Cerebellar cortex (tissue), 1 donor: ENCODE measurements around the gene BFSP2.

Source experiments
- DNase-seq: peaks from one replicate; pipeline ENCODE4 v3.0.0-alpha.2; 2015; ENCODE audit warnings: low spot score

Gene BFSP2

DNA sequence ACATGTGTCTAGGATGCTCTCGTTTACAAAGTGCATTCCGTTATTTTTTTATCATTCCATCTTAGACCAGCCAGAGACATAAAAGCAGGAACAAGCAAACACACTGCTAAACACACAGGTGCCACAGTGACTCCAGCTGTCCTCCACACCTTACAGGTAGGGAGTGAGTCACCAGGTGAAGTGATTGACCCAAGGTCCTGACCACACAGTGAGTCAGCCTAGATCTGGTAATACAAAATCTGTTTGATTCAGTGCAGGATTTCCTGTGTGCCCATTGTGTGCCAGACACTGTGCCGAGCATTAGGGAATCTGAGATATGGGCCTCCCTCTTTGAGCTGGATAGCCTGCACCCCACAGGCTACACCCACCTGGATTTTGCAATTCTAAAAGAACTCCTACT is 16.7 kb upstream of the BFSP2 start:
- no peak for DNase-seq

DNA sequence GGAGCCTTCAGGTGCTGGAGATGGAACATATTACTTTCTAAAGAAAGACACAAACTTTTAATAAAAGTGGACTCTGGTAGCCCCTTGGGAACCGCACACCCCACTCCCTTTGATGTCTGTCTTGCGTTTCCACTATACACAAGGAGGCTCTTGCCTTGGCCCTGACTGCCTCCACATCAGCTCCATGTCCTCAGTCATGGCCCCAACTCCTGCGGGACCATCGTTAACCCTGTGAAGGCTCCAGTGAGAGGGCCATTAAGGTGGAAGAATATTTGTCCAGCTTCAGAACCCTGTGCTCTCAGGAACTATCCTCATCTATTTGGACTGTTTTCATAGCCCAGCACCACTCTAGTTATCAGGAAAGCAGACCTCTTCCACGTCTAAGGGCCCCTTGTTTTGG is 16.1 kb upstream of the BFSP2 start:
- DNase-seq, result no peak

DNA sequence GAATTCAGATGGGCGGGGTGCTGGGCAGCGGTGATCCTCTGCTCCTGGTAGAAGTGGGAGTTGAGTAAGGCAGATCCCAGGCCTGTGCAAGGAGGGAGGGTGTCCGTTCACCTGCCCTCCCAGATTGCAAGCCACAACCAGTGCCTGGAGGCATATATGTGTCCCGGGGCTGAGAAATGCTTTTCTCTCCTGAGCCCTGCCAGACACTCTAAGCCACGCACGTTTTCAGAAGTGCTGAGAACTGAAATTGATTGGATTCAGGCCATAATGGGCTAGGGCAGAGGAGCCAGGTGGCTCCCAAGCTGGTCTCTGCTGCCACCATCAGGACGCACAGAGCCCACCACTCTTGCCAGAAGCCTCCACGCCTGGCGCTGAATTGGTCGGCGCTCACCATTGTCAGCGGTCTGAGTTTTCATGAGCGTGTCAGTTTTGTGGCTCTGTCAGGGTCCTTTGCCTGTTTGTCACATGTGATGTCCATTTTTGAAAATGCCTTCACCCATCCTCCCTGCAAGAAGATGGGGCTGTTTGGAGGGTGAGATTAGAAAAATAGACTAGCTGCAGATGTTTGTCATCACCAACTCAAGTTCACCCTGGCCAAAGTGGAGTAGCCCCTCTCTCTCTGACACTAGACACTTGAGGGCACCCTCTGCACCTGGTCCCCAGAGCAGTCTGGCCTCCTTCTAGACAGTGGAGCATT is 15.4 kb upstream of the BFSP2 start:
- DNase-seq, result peak; percentile 77

DNA sequence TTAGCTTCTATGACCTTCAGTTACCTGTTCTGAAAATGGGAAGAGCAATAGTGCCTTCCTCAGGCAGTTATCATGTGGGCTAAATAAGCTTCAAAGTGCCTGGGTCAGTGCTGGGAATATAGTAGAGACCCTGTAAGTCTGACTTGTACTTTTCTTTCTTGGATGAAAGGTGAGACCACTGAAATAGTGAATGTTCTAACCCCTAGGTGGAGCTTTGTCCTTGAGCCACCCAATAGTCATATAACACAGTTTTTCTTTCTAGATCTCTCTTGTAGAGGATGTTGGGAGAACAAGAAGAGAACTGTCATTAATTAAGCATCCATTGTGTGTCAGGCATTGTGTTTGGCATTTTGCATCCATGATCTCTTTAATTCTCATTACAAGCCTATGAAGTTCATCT is 13.0 kb upstream of the BFSP2 start:
- no peak for DNase-seq

DNA sequence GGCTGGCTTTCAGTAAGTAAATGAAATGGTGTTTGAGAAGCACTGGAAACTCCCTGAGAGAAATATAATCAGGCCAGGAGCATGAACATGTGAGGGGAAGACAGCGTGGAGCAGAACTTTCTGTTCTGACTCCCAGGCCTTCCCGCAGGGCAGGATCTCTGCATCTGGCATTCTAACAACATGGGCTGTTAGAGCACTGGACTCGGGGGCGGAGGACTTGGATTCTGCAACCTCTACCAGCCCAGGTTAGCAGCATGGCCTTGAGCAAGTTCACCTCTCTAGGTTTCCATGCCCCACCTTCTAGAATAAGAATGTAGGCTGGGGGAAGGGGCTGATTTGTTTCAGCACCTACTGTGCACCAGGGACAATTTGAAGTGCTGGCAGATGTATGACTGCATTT is 12.5 kb upstream of the BFSP2 start:
- DNase-seq, result no peak

DNA sequence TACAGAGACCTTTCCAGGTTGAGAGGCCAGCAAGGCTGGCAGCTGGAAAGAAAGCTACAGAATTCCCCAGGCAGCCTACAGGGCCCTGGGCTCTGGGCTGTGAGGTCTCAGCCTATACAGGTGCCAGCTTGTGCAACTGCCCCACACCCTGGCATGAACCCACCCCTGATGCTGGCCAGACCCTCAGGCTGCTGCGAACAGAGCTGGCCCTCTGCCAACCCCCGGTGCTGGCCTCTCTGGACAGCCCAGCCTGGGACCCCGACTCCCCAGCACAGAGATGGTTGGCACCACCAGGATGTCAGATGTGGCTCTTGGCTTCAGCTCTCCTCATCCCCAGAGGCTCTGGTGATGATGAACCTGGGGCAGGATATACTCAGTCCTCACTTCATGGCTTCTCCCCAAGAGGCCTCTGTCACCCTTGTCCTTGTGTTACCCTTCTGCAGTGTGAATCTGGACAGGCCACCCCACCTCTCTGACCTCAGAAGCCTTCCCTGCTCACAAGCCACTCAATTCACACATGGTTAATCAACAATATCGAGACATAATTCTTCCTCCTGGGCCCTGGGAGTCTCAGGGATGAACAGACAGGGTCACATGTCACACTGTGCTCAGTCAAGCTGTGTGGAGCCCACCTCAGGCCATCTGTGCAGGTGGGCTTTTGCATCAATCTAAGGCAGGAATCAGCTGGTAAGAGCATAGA is 11.0 kb upstream of the BFSP2 start:
- no peak for DNase-seq

DNA sequence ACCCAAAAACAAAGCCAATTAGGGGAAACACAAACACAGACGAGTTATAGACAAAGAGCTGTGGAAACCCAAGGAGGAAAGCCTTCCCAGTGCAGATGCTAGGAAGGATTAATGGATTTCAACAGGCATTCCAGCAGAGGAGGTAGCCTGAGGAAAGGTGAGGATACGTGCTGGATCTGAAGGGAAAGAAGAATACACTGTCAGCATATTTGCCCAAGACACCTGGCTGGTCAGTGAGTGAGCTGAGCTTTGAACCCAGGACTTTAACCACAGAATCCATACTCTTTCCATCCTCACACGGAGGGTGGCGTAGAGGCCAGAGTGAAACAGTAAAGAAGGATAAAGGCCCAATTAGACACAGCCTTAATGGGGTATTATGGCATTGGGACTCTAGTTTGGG is 9.1 kb upstream of the BFSP2 start:
- no peak for DNase-seq

DNA sequence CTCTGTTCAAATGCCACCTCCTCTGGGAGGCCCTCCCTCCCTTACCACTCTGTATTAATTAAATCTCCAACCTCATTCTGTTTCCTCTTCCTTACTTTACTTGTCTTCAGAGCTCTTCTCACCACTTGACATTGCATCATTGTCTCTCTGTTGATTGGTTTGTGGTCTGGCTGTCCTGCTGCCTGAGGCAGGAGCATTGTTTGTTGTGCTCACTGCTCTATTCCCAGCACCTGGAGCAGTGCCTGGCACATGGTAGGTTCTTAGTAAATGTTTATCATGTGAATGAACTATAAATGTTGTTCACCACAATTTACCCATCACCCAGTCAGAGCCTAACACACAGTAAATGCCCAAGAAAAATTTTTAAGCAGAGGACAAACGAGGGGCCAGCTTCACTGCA is 6.7 kb upstream of the BFSP2 start:
- DNase-seq, result no peak

DNA sequence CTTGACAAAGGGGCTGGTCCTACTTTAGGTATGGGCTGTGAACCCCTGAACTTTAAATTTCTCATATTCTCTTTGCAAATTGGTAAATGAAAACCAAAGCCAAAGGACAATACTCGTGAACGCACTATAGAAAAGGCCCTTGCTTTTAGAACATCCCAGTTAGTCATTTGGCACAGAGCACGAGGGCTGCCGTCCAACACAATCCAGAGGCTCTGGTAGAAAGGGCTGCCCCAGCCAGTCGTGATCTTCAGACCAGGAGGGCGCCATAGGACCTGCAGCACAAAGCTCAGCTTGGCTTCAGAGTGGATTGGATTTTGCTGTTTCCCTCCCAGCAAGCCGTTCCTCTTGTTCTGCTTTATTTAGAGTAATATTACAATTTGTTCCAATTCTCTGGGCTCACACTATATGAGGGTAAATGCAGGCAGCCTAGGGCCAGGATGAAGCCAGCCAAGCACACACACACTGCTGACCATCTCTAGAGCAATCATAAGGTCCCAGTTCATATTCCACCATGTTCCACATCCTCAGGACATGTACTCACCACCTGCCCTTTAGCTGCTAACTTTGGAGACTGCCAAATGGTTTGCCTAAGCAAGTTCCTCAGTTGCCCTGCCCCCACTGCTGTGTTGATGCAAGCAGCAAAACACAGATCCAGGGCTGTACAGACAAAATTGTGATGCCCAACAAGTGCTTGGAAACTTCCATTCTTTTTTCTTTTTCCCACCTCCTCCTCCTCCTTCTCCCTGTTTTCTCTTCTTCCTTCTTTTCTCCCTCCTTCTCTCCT is 6.0 kb upstream of the BFSP2 start:
- no peak for DNase-seq

DNA sequence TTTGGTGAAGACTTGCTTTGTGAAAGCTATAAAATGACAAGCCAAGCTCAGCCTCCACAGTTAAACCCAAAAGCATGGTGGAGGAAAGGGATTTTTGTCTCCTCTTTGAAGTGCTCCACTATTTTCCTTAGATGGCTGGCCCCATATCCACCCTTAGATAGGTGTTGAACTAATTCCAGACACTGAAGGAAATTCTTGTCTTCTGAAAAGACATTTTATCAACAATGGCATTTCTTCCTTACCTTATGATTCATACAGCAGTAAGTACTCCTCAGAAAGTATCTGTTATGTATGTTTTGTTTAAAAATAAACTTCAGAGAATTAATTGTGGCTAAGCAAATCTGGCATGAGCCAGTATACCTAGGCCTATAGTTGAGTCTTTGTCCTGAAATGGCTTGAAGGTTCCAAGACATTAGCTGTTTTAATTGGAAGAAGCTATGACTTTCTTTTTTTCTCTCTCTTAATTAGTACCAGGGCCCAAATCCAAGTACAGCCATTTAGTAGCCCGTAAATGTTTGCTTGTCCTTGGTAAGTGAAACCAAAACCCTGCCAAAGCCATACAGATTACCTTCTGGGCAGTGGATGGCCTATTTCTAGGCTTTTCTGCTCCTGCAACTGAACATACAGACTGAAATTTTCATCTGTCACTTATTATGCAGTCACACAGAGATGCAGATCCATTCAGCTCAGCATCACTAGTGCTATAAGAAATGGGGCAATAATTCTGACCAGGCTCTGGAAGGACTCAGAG is 5.1 kb upstream of the BFSP2 start:
- DNase-seq, result peak; percentile 9

DNA sequence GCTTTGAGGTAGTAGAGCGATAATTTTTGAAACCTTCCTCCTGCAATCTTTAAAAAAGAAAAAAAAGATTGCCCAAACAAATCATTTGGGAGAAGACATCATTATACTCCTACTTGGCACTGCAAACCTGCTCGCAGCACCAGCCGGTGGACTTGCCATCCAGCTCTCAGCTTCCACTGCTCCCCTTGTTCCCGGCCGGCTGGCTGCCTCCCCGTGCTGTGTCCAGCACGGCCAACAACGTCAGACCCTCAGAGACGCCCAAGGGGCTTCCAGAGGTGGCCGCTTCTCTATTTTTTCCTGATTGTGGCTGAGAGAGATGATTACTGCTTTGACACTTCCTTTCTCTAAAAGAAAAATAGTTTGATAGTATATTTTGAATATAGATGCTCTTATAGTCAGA is 3.0 kb upstream of the BFSP2 start:
- no peak for DNase-seq

DNA sequence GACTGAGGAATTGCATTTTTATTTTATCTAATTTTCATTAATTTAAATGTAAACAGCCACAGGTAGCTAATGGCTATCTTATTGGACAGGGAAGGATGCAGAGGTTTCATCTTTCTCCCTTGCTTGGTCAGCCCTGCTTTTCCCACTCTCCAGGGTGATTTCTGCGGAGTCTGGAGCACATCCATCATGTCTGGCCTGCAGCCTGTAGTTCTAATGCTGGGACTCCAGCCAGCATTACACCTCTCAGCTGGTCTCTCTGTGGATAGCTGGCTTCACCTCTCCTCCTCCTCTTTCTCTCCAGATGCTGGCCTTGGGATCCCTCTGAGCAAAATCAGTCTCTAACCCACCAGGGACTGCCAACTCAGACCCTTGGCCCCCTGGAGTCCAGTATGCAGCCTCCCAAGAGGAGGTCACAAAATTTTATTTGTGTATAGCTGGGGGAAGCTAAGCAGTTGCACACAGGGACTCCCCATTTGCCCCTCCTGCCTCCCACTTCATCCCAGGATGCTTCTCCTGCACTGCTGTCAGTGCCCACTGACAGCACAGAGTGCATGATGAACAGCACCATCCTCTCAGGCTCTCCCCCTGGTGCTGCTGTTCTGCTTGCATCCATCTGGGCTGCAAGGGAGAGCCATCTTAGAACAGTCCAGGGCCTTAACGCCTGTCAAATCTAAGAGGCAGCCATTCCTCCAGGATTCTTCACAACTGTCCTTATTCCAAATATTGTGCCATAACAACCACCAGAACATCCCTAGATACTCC is 1.7 kb downstream of the BFSP2 start:
- DNase-seq, result peak; percentile 76

DNA sequence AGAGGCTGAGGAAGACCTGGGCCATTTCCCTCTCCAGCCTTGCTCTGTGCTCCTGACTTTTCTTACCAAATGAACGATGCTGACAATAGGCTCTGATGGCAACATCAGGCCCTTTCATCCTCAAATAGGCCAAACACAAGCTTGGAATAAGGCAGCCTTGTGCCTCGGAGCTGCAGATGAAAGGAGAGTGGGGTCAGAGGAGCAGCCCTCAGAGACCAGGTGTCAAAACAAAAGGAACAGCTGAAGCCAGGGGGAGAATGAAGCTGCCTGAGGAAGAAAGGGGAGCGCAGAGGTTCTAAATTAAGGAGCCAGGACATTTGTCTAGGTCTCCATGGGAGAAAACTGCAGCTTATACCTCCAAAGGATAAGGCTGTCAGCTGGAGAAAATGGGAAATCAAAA is 5.1 kb downstream of the BFSP2 start:
- no peak for DNase-seq

DNA sequence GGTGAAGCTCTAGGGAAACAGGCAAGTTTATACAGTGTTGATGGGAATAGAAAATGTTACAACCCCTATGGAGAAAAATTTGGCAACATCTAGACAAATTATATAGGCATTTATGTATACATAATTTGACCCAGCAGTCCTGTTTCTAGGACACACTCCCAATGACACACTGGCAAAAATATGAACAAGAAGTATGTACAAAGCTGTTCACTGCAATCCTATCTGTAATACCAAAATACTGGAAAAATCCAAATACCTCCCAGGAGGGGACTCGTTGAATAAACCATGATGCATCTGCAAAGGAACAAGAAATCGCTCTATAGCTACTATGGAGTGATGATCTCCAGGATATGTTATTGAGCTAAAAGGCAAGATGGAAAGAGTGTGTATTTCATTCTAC is 8.5 kb downstream of the BFSP2 start:
- no peak for DNase-seq

DNA sequence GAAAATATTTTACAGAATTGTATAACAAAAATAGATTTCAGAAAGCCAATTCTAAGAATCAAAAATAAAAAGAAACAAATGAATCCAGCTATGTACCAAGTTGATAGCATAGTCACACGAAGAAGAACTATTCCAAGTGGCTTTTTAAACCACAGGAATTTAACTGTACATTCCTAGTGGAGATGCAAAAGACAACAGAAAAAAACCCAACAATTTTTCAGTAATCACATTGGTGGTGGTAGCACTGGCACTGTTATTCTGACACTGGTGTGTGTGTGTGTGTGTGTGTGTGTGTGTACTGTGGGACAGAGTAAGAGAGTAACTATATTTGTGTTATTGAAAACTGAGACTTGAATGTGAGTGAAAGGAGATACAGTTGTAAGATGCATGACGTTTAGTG is 9.1 kb downstream of the BFSP2 start:
- no peak for DNase-seq

DNA sequence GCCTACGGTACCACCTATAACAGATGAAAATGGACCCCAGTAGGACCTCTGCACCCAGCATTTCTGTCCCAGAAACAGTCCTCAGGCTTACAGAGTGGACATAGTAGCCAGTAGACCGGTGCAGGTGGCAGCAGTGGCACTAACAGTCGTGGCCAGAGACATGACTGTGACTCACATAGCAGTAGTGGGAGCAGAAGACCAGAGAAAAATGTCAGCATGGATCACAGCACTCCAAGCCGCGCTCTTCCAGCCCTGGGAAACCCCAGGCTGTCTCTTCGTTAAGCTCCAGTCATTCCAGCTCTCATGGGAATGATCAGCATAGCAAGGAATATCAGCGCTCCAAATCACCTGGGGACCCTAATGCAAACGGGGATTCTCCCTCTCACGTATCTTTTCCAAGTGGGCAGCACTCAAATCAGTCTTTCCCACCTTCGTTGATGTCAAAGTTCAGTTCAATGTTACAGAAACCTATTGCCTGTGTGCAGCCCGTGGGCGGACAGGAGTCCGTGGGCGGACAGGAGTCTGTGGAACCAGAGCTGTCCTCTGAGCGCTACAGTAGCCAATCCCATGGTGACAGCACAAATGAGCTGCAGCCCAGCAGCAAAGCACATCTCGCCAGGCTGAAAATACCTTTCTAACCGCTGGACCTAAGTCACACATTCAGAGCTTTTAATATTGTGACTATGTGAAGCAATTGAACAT is 10.5 kb downstream of the BFSP2 start:
- no peak for DNase-seq

DNA sequence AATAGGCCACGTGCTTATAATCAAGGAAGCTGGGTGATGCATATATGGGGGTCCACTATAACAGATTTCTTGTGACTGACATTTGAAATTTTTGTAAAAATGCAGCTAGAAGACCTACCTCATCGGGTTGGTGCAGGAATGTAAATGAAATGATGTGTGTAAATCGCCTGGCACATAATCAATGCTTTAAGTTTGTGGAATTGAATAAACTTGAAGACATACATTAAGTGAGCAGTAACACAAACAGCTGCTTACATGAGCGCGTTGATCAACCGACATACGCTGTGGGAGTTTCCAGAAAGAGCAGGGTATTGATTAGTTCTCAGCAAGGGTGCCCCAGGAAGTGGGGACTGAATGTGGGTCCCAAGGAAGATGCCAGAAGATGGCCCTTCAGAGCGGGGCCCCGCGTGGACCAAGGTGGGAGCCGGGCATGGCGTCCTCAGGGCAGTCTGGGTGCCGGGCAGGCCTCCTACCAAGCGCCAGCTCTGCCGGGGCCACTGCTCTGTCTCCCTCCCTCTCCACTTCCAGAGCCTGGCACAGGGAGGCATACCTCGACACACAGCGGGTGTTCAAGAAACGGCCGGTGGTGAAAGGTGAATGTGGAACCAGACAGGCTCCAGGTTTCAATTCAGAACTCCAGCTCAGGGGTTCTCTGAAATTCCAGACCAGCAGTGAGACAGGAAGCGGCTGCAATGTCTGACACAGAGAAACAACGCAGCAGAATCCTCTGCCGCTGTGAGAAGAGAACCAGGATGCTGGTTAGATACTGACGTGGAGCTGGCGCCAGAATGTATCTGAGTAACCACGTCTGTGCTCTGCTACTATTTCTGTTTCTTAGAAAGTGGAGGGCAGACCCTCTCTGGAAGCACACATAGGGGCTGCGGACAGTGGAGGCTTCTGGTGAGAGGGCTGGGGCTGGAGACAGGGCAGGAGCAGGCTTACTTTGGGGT is 12.6 kb downstream of the BFSP2 start:
- DNase-seq, result peak; percentile 29

DNA sequence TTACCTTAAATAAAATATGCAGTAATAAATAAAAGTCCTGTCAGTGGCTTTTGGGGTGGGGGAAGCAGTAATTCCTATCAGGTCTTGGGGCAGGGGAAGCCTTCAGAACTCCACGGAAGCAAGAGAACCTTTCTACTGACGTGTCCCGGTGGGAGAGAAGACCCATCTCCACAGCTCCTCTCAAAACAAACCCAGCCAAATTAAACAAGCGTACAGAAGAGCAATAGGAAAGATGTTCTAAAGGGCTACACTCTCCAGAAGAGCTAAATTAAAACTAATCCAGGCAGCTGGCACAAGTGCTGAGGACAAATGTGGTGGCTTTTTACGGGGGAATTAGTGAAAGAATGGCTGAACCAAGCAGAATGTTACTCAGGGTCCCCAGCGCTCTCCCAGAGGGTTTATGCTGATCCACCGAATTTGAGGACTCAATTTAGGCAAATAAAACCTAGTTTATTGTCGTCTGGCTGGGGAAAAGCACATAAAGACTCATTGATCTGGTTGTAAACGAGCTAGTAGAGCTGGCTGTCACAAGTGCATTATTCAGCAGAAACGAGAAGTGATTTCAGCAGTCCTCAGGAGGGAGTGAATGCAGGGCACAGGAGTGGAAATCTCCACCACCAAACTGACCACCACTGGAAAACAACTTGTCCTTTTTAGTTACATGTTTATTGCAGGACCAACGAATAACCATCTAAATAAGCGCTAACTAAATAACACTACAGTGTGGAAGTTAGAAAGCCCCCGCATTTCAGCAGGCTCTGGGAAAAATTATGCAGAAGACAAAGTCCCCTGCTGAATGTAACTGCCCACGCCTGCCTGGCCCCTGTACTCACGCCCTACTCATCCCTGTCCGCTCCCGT is 13.5 kb downstream of the BFSP2 start:
- peak; percentile 67 for DNase-seq

DNA sequence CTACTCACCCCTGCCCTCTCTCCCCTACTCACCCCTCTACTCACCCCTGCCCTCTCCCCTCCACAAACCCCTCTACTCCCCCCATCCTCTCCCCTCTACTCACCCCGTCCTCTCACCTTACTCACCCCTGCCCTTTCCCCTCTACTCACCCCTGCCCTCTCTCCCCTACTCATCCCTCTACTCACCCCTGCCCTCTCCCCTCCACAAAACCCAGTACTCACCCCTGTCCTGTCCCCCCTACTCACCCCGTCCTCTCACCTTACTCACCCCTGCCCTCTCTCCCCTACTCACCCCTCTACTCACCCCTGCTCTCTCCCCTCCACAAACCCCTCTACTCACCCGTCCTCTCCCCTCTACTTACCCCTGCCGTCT is 14.2 kb downstream of the BFSP2 start:
- DNase-seq, result no peak
